HG02610 (cell line): ENCODE data around the gene ASIC4.
A peak's percentile ranks its signal among the peaks of the same experiment; 100 is the strongest.

ENCODE experiments used
- ATAC-seq: cut with Tn5 transposase; IDR thresholded peaks from one replicate; pipeline ENCODE4 v1.9.1; 2021; ENCODE audit warnings: mild to moderate bottlenecking, moderate library complexity; ENCODE audit not compliant: unreplicated experiment

The ASIC4 gene

GRCh38 chr2:219512524-219513216 lies 1.6 kb upstream of the ASIC4 start:
- ATAC-seq, result no peak

DNA sequence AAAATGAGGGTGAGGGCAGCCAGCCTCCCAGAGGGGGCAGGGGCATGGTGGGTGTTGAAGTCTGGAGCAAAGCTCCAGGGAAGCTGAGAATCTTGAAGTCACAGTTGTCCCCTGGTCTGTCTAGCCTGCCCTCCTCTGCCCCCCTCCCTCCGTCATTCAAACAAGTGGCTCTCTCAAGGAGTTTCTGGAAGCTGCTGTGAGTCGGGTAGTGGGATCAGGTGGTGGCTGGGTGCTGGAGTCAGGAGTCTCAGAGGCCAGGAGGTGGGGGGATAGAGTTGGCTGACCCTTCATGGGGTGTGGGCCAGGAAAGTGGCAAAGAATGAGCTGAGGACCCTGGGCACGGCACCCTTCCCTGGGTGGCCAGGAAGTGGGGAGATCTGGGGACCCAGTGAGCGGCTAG lies 495 bp upstream of the ASIC4 start:
- no peak for ATAC-seq

- no peak for ATAC-seq
Observed at GRCh38 chr2:219514836-219515235, 554 bp downstream of the ASIC4 start.

- ATAC-seq, result no peak
Observed at GRCh38 chr2:219515874-219516629, 1.8 kb downstream of the ASIC4 start.

GRCh38 chr2:219516888-219517287 lies 2.6 kb downstream of the ASIC4 start:
- no peak for ATAC-seq

GRCh38 chr2:219517954-219518778 lies 3.9 kb downstream of the ASIC4 start:
- ATAC-seq, result no peak

DNA sequence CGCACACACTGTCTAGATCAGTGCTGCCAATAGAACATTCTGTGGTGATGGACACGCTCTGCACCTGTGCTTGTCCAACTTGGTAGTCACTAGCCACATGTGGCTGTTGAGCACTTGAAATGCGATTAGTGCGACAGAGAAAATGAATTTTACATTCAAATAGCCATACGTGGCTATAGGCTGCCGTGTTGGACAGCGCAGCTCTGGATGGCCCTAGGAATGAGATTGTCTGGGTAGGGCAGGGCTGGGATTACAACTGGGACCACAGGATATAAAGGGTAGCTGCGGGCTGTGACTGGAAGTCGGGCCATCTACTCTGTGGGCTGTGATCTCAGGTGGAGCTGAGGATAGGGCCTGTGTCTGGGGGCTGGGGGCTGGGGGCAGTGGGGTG lies 5.2 kb downstream of the ASIC4 start:
- no peak for ATAC-seq

- ATAC-seq, result no peak
Observed at GRCh38 chr2:219520079-219520478, 5.8 kb downstream of the ASIC4 start.

- ATAC-seq, result no peak
Observed at GRCh38 chr2:219521066-219521880, 7.0 kb downstream of the ASIC4 start.

DNA sequence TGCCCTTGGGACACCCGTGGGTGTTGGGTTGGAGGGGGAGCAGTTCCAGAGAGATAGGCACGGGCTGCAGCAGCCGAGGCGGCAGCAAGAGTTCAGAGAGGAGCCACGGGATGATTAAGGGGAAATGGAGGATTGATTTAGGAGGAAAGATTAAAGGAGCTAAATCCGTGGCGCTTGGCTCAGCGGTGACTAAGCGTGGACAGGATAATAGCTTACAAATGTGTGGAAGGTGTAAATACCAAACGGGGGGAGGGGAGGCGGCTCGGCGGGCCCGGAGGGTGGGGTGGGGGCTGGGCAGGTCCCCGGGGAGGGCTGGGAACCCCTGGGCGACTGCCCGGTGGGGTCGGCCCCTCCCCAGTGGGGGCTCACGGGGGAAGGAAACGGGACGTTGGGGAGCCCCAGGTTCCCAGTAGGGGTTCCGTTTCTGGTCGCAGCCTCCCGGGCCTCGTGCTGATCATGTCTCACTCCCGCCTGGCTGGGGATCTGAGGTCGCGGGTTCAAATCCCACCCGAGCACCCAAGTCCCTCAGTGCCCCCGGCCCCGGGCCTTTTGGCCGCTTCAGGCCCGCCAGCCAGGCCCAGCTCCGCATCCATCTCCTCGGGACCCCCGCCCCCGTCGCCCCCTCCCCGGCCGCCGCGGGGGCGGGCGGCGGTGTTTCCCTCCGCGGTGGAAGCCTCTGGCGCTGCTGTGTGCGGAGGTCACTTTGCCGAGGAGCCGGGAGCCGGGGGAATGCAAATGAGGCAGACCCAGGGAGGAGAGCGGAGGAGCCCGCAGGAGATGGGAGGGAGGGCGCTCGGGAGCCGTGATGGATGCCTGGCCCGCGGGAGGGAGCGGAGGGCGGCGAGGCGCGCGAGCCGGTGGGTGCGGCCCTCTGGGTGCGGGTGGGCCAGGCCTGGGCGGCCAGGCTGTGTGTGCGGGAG lies 8.1 kb downstream of the ASIC4 start:
- no peak for ATAC-seq

DNA sequence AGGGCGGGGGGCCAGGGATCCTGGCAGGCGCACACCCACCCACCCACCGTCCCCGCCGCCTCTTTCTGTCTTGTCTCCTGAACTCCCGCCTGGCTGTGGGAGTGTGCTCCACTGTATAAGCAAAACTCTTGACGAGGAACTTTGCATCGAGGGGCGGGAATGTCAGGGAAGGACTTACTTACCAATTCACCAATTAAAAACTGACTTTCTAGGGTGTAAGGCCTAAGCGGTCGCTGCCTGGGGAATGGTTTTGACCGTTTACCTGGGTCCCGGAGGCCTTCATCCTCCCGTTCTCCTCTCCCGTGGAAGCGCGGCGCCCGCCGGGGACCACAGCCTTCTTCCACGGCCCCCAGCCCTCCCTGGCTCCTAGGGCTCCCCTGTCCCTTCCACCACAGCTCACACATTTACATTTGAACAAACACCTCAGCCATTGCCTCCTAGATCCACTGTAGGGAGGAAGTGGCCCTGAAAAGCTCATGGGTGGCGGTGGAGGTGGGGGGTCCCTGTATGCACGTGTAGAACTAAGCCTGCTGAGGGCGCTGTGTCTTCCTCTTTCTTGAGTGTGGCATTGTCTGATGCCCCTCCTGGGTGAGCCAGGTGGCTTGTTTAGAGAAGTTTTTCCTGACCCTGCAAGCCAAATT lies 8.9 kb downstream of the ASIC4 start:
- ATAC-seq, result no peak

GRCh38 chr2:219524817-219525216 lies 10.5 kb downstream of the ASIC4 start:
- no peak for ATAC-seq

GRCh38 chr2:219525533-219526232 lies 11.4 kb downstream of the ASIC4 start:
- no peak for ATAC-seq

- no peak for ATAC-seq
Observed at GRCh38 chr2:219526320-219527075, 12.2 kb downstream of the ASIC4 start.

DNA sequence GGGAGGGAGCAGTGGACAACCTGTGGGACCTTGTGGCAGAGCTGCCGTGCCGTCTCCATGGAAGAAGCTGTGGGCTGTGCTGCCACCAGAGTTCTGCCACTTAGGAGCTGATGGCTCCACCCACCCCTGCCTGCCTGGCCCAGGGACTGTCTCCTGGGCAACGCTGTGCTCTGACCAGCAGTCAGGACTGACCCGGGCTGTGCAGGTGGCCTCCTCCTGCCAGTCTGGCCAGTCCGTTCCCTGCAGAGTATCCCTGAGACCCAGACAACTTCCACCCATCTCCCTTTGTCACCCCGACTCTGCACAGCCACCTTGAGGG lies 12.8 kb downstream of the ASIC4 start:
- ATAC-seq, result no peak

DNA sequence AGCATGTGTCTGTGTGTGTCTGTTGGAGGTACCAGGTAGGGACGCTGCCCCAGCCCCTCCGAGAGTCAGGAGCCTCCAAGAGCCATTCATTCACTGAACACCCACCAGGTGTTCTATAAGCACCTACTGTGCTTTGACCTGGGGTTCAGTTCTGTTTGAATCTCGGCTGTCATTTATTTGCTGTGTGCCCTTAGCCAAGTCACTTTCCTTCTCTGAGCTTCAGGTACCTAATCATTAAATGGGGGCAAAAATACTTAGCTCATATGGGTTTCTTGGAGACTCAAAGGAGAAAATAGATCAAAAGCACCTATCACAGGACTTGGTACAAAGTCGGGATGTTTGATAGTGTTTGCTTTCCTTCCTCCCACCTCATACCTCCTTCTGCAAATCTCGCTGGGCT lies 13.2 kb downstream of the ASIC4 start:
- no peak for ATAC-seq

GRCh38 chr2:219530048-219530963 lies 16.0 kb downstream of the ASIC4 start:
- peak; percentile 82 for ATAC-seq
